GM13977 (cell line): ENCODE results near the gene MATN3.
"Not testable (repeated sequence)": the region's sequence is repeated elsewhere in the genome, so short reads cannot be mapped to it uniquely, and the experiment has no call there.

Experiments
- DNase-seq: peaks from one replicate; pipeline ENCODE4 v3.0.0; 2012; ENCODE audit warnings: low spot score
- in situ Hi-C: fragments of 300-500 bp; cut with MboI; formaldehyde crosslinking; loops from one replicate; pipeline ENCODE4 v1.12.0; 2022; ENCODE audit warnings: low sequenced_read_pairs, low pct_unique_long_range_greater_than_20kb, mixed read lengths, inconsistent platforms; ENCODE audit not compliant: unreplicated experiment
- TF ChIP-seq, protein P1 (sequence below): IDR thresholded peaks from 2 replicates; pipeline ENCODE4 v1.5.1; 2012; ENCODE audit warnings: mild to moderate bottlenecking, control low read depth; ENCODE audit not compliant: insufficient read depth; ENCODE audit errors: extremely low read depth, missing control alignments

MATN3 gene

GRCh38 chr2:20049637-20050036 is 37.2 kb upstream of the MATN3 start:
- no peak for DNase-seq
- in situ Hi-C loops, result no loop called here
- TF ChIP-seq, protein P1, sequence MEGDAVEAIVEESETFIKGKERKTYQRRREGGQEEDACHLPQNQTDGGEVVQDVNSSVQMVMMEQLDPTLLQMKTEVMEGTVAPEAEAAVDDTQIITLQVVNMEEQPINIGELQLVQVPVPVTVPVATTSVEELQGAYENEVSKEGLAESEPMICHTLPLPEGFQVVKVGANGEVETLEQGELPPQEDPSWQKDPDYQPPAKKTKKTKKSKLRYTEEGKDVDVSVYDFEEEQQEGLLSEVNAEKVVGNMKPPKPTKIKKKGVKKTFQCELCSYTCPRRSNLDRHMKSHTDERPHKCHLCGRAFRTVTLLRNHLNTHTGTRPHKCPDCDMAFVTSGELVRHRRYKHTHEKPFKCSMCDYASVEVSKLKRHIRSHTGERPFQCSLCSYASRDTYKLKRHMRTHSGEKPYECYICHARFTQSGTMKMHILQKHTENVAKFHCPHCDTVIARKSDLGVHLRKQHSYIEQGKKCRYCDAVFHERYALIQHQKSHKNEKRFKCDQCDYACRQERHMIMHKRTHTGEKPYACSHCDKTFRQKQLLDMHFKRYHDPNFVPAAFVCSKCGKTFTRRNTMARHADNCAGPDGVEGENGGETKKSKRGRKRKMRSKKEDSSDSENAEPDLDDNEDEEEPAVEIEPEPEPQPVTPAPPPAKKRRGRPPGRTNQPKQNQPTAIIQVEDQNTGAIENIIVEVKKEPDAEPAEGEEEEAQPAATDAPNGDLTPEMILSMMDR, result no peak

- TF ChIP-seq, protein P1, result no peak
- in situ Hi-C loops, result no loop called here
Measured at GRCh38 chr2:20048488-20049448, 36.3 kb upstream of the MATN3 start.

DNA sequence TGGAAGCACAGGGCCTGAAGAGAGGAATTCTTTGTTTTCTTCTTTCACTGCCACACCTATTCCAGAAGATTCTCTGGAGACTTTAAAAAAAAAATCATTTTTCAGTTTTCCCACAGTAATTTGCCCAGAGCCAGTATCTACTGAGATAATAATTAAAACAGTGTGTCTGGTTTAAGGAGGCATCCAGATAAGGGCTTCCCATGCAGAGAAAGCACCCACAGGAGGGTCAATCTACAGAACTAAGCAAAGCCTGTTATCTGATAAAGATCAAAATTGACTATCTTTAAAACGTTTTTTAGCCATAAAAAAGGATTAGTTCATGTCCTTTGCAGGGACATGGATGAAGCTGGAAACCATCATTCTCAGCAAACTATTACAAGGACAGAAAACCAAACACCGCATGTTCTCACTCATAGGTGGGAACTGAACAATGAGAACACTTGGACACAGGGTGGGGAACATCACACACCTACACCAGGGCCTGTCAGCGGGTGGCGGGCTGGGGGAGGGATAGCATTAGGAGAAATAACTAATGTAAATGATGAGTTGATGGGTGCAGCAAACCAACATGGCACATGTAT is 33.3 kb upstream of the MATN3 start:
- in situ Hi-C loops, DNase-seq: not testable (repeated sequence)

More at GRCh38 chr2:20048488-20049448, 36.3 kb upstream of the MATN3 start:
- no peak for DNase-seq

DNA sequence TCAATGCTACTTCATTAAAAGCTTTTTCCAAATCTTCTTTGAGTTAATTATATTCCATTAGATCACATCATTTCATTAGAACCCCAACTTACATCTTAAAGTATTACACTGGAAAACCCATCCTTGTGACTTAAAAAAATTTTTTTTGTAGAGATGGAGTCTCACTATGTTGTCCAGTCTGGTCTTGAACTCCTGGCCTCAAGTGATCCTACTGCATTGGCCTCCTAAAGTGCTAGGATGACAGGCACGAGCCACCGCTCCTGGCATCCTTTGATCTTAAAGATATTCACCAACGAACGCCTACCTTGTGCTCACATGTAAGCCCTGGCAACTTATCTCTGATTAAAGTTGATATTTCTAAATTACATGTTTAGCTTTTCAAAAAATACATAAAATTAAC is 32.3 kb upstream of the MATN3 start:
- TF ChIP-seq, protein P1, result no peak
- DNase-seq, result no peak
- in situ Hi-C loops, result no loop called here

GRCh38 chr2:20042531-20042930 is 30.1 kb upstream of the MATN3 start:
- TF ChIP-seq, protein P1, result no peak
- in situ Hi-C loops, result no loop called here
- no peak for DNase-seq

- TF ChIP-seq, protein P1, result no peak
- in situ Hi-C loops, result no loop called here
- no peak for DNase-seq
Measured at GRCh38 chr2:20040489-20041172, 28.2 kb upstream of the MATN3 start.
